Measurements from ENCODE around the gene PNPO.

PNPO gene

GRCh38 chr17:47941246-47942095, at the start of gene PNPO:
TSS of gene PNPO (plus strand) at chr17:47941571. CDS start at chr17:47941676, 105 bp downstream.
- no peak for TF ChIP-seq CTCF (IDR thresholded peaks at IDR 0.05; ENCODE audit: low read depth, low read length, missing control alignments)
- H3K4me3 ChIP-seq (replicated peaks; ENCODE audit: low read depth, low read length): peak within 1 kb of the TSS; percentile 88
- DNase-seq (ENCODE audit: extremely low read depth, low read depth): peak; percentile 100

GRCh38 chr17:47894498-47895346, 46.6 kb upstream of the PNPO start:
- DNase-seq (ENCODE audit: extremely low read depth, low read depth): no peak
- no peak for TF ChIP-seq CTCF (IDR thresholded peaks at IDR 0.05; ENCODE audit: low read depth, low read length, missing control alignments)

GRCh38 chr17:47895347-47895855, 46.0 kb upstream of the PNPO start:
- TF ChIP-seq CTCF (IDR thresholded peaks at IDR 0.05; ENCODE audit: low read depth, low read length, missing control alignments): no peak
- peak overlapping the region; percentile 88 for H3K4me3 ChIP-seq (replicated peaks; ENCODE audit: low read depth, low read length)
- no peak for DNase-seq (ENCODE audit: extremely low read depth, low read depth)

More at GRCh38 chr17:47894498-47895346, 46.6 kb upstream of the PNPO start:
- peak overlapping the region; percentile 88 for H3K4me3 ChIP-seq (replicated peaks; ENCODE audit: low read depth, low read length)

DNA sequence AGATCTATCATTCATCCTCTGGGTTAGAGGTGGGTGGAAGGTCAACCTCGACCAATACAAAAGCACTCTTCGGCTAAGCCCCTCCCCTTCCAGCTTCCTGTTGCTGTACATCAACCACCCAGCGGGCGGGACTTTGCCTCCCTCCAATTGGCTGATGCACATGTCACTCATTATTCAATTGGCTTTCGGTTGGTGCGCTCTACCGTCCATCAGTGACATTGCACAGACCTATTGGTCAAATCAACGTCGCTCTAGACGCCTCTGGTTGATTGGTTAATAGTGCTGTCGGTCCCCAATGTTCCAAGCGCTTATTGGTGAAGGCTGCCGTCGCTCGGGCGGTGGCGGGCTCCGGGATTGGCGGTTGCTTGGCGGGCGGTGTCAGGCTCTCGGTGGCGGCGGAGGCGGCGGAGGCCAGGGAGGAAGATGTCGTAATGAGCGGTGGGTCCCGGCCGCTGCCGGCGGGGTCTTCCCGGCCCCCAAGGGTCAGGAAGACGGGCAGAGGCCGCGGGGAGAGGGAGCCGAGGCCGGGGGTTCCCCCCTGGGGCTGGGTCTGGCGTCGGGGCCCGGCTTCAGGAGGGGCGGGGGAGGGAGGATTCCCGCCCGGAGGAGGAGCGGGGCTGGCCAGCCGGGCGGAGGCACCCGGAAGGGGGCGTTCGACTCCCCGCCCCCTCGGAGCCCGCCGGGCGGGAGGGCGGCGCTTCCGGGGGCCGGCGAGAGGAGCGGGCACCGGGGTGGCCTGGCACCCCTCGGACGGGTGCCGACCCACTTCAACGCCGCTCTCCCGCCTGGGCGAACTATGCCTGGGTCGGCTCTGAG, 45.3 kb upstream of the PNPO start, which contains the start of gene SP2:
TSS of gene SP2 (plus strand) at position 381 of the 816 bp plus-strand sequence. CDS start at position 432, 51 bp downstream.
- peak within 1 kb of the TSS; percentile 88 for H3K4me3 ChIP-seq (replicated peaks; ENCODE audit: low read depth, low read length)
- DNase-seq (ENCODE audit: extremely low read depth, low read depth): peak; percentile 100
- peak; percentile 2 for TF ChIP-seq CTCF (IDR thresholded peaks at IDR 0.05; ENCODE audit: low read depth, low read length, missing control alignments)

- H3K4me3 ChIP-seq (replicated peaks; ENCODE audit: low read depth, low read length): peak overlapping the region; percentile 88
- no peak for DNase-seq (ENCODE audit: extremely low read depth, low read depth)
- no peak for TF ChIP-seq CTCF (IDR thresholded peaks at IDR 0.05; ENCODE audit: low read depth, low read length, missing control alignments)
These were observed 44.5 kb upstream of the PNPO start for GRCh38 chr17:47896672-47897490.
